Cardiac muscle cell (in vitro differentiated cells and primary cell): ENCODE measurements around the gene CABP7. TPM values are rescaled to one million over a fixed set of nuclear protein-coding genes. Genes with fewer than 3 reads are reported as not detected.
A peak's percentile ranks its signal among the peaks of the same experiment; 100 is the strongest.

ENCODE experiments used
- DNase-seq, 2 donors: peaks; one replicate each; pipeline versions ENCODE4 v3.0.0 to v3.0.0-alpha.2; 2010 to 2017; ENCODE audit warnings: low read depth in 1 of 2, low spot score in 1 of 2
- H3K27ac ChIP-seq: fragments of 200-600 bp; sonication (generic); 2 replicates; pipeline ENCODE4 v1.5.1; 2016
- H3K27me3 ChIP-seq: fragments of 200-600 bp; sonication (generic); 2 replicates; pipeline ENCODE4 v1.6.0; 2016; ENCODE audit warnings: control low read depth
- H3K36me3 ChIP-seq: fragments of 200-600 bp; sonication (generic); 2 replicates; pipeline ENCODE4 v1.5.1; 2016; ENCODE audit warnings: control low read depth
- H3K4me1 ChIP-seq: fragments of 200-600 bp; sonication (generic); 2 replicates; pipeline ENCODE4 v1.8.1; 2017; ENCODE audit warnings: low read depth, mild to moderate bottlenecking, mixed run types
- H3K4me3 ChIP-seq: fragments of 200-600 bp; sonication (generic); 2 replicates; pipeline ENCODE4 v1.5.1; 2016; ENCODE audit warnings: mild to moderate bottlenecking
- H3K9me3 ChIP-seq: fragments of 200-600 bp; sonication (generic); 2 replicates; pipeline ENCODE4 v1.5.1; 2017; ENCODE audit warnings: low read depth, mild to moderate bottlenecking, control low read depth
- polyA plus RNA-seq: library from polyadenylated mRNA; unstranded; fragments of >200 nt; fragmentation: Nextera tagmentation; extraction: Ambion mirVana; gene quantifications from 2 replicates; pipeline ENCODE4 v1.2.1, GENCODE V29; 2016
- total RNA-seq: library from RNA; depleted of rRNA; stranded (reverse); fragments of >200 nt; gene quantifications from 2 replicates; pipeline ENCODE4 v1.2.3, GENCODE V29; 2016
- TF ChIP-seq, protein P1 (sequence below): IDR thresholded peaks from 2 replicates; pipeline ENCODE4 v1.5.1; 2012; ENCODE audit warnings: low read depth, mild to moderate bottlenecking, low read length

CABP7 gene
- total and polyA plus RNA-seq, 2 experiments from 2014 or later = 0.11 TPM; not detected in 1

DNA sequence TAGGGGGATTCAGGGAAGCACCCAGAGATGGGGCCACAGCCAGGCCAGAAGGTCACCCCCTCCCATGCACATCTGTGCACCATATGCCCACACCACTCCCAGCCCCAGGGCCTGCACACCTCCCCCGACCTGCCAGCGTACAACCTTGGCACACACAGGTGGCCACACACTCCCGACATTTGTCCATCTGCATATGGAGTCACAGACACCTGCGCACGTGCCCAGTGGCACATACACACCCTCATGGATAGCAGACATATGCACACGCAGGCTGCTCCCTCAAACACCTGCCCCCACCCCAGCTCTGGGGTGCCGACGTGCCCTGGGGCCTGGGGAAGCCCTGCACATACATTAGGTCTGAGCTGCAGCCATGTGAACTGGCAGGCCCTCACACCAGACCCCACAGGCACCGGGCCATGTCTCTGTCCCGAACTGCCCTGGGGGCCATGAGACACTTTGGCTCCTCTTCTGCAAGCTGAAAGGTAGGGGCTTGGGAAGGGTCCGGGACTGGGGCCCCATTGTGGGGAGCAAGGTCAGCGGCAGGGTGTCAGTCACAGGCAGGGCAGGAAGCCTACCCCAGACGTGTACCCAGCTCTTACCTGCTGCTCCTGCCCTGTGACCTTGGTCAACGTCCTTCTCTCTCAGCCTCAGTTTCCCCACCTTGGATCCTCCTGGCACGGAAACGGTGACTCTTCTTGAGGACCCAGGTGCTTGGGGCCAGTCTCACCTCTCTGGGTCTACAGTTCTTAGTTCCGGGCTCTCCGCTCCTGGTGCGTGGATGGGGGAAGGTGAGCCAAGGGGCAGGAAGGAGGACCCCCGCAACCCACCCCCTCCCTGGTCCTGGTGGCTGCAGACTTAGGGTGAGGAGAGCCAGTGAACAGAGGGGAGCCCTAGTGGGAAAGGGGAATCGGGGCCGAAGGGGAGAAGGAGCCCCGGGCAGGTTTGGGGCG, 579 bp upstream of the CABP7 start:
- no peak for DNase-seq
- Histone ChIP-seq H3K4me3 (no peak overlapping the region), H3K9me3 (no peaks in the 10 kb centered on the region), H3K4me1 (no peaks in the 10 kb centered on the region), H3K27me3 (peaks cover 79% of the 10 kb centered on the region), H3K36me3 (no peaks in the 10 kb centered on the region), H3K27ac (no peak overlapping the region)
- TF ChIP-seq, protein P1, sequence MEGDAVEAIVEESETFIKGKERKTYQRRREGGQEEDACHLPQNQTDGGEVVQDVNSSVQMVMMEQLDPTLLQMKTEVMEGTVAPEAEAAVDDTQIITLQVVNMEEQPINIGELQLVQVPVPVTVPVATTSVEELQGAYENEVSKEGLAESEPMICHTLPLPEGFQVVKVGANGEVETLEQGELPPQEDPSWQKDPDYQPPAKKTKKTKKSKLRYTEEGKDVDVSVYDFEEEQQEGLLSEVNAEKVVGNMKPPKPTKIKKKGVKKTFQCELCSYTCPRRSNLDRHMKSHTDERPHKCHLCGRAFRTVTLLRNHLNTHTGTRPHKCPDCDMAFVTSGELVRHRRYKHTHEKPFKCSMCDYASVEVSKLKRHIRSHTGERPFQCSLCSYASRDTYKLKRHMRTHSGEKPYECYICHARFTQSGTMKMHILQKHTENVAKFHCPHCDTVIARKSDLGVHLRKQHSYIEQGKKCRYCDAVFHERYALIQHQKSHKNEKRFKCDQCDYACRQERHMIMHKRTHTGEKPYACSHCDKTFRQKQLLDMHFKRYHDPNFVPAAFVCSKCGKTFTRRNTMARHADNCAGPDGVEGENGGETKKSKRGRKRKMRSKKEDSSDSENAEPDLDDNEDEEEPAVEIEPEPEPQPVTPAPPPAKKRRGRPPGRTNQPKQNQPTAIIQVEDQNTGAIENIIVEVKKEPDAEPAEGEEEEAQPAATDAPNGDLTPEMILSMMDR = no peak

DNA sequence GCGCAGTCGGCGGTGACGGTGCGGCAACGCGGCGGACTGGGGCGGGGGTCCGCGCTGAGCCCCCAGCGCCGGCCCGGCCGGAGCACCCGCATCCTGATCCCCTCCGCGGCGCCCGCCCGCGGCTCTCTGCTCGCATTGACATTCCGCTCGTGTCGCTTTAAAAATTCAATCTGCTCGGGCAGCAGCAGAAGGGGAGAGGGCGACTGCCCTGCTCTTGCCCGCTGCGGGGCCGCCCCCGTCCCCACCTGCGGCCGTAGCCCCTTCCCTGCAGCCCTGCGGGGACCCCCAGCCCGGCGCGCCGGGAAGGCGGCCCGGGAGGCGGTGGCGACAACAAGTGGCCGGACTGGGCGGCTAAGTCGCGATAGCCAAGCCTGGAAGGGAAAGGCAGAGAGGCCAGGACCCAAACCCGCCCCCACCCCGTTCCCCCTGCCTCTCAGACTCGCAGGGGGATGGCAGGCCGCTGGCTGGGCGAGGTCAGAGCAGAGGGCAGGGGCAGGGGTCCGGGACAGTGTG, 1.1 kb downstream of the CABP7 start:
- Histone ChIP-seq H3K27ac (no peak overlapping the region), H3K27me3 (peaks cover 84% of the 10 kb centered on the region), H3K4me3 (peak overlapping the region; percentile 25), H3K36me3 (no peaks in the 10 kb centered on the region), H3K4me1 (no peaks in the 10 kb centered on the region), H3K9me3 (no peaks in the 10 kb centered on the region)
- DNase-seq = no peak
- TF ChIP-seq, protein P1 = no peak

GRCh38 chr22:29722151-29722550, 2.3 kb downstream of the CABP7 start:
- DNase-seq = no peak
- no peak overlapping the region for H3K27ac ChIP-seq
- H3K36me3 ChIP-seq = no peaks in the 10 kb centered on the region
- TF ChIP-seq, protein P1 = no peak
- no peaks in the 10 kb centered on the region for H3K9me3 ChIP-seq
- no peaks in the 10 kb centered on the region for H3K4me1 ChIP-seq
- no peak overlapping the region for H3K4me3 ChIP-seq
- peaks cover 81% of the 10 kb centered on the region for H3K27me3 ChIP-seq

DNA sequence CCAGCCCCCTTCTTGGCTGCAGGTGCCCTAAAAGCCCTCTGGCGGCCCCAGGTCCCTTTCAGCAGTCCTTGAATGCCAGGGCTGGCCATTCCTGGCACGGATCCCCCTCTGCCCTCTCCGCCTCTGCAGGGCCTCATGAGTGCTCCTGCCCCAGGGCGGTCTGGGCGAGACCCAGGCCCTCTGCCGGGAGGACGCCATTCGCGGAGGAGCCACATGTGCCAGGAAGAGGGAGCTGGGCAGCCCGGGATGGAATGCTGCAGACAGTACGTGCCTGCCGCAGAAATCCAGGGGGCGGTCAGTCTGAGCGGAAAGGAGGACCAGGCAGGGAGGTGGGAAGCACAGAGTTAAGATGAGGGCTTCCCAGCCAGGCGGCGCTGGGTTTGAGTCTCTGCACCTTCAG, 2.8 kb downstream of the CABP7 start:
- TF ChIP-seq, protein P1 = no peak
- H3K4me1 ChIP-seq = no peaks in the 10 kb centered on the region
- no peaks in the 10 kb centered on the region for H3K9me3 ChIP-seq
- DNase-seq = no peak
- peaks cover 76% of the 10 kb centered on the region for H3K27me3 ChIP-seq
- no peak overlapping the region for H3K4me3 ChIP-seq
- no peaks in the 10 kb centered on the region for H3K36me3 ChIP-seq
- H3K27ac ChIP-seq = no peak overlapping the region

GRCh38 chr22:29723766-29724165, 4.0 kb downstream of the CABP7 start:
- no peak for DNase-seq
- H3K4me3 ChIP-seq = no peak overlapping the region
- TF ChIP-seq, protein P1 = peak; percentile 2
- no peaks in the 10 kb centered on the region for H3K9me3 ChIP-seq
- H3K36me3 ChIP-seq = no peaks in the 10 kb centered on the region
- peaks cover 65% of the 10 kb centered on the region for H3K27me3 ChIP-seq
- no peak overlapping the region for H3K27ac ChIP-seq
- H3K4me1 ChIP-seq = no peaks in the 10 kb centered on the region
